Mesothelial cell of epicardium (in vitro differentiated cells): ENCODE results near the gene CREG2. TPM values are rescaled to one million over a fixed set of nuclear protein-coding genes. Genes with fewer than 3 reads are reported as not detected.

ENCODE experiments used
- DNase-seq, 2 experiments: peaks; one replicate each; pipeline ENCODE4 v3.0.0; 2021; ENCODE audit warnings: low spot score in 2 of 2; ENCODE audit not compliant: unreplicated experiment in 2 of 2
- H3K27ac Mint-ChIP-seq: 2 replicates; pipeline ENCODE4 v1.8.0; 2021; ENCODE audit warnings: mixed read lengths
- H3K27me3 Mint-ChIP-seq: 2 replicates; pipeline ENCODE4 v1.8.0; 2021; ENCODE audit warnings: low read depth, mixed read lengths
- H3K36me3 Mint-ChIP-seq: 2 replicates; pipeline ENCODE4 v1.8.0; 2021; ENCODE audit warnings: mixed read lengths
- H3K4me1 Mint-ChIP-seq: 2 replicates; pipeline ENCODE4 v1.8.0; 2021; ENCODE audit warnings: mixed read lengths
- H3K4me3 Mint-ChIP-seq: 2 replicates; pipeline ENCODE4 v1.8.0; 2021; ENCODE audit warnings: mild to moderate bottlenecking, moderate library complexity, mixed read lengths
- H3K9me3 Mint-ChIP-seq: 2 replicates; pipeline ENCODE4 v1.8.0; 2021; ENCODE audit warnings: mixed read lengths
- CTCF ChIP-seq: fragments of 200-600 bp; sonication (generic); IDR thresholded peaks from one replicate; pipeline ENCODE4 v1.5.0; 2021; ENCODE audit warnings: antibody characterized with exemption; ENCODE audit not compliant: unreplicated experiment
- total RNA-seq: library from RNA; stranded (reverse); gene quantifications from 3 replicates; pipeline ENCODE4 v1.2.1, GENCODE V29; 2021

CREG2 gene
- total RNA-seq, 1 donor from 2014 or later, result 0.42 TPM

DNA sequence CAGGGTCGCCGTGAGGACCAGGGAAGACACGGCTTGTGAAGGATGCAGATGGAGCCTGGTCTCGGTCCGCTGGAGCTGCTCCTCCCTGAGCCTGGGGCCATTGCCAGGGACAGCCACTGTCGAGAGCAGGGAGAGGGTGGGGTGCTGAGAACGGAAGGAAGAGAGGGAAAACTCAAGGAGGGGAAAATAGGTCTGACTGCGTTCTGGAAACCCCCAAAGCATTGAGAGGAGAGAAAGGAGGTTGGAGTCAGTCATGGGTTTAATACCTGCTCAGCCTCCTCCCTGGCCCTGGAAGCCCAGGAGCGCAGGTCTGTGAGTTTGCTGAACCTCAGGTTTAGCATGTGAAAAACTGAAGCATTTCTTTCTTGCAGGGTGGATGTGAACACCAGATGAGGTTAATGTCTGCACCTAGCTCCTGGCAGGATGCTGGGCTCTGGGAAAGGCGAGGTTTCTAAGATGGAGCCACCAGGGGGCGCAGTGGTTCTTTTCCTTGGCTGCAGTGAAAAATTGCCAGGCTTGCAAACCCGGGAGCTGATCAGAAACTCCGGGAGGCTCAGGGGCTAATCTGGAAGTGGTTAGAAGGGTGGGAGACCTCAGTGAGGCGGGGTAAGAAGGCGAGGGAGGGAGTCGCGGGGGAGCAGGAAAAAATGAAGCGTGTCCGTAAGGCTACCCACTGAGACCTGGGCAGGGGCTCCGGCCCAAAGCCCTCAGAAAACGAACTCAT lies 45.2 kb downstream of the CREG2 start:
- peak; percentile 57 to 88 for DNase-seq
- peak; percentile 87 for TF ChIP-seq CTCF
- H3K36me3 Mint-ChIP-seq, result no peaks in the 10 kb centered on the region
- H3K27me3 Mint-ChIP-seq, result no peaks in the 10 kb centered on the region
- no peak overlapping the region for H3K4me3 Mint-ChIP-seq
- peaks cover 38% of the 10 kb centered on the region for H3K4me1 Mint-ChIP-seq
- H3K27ac Mint-ChIP-seq, result no peak overlapping the region
- no peaks in the 10 kb centered on the region for H3K9me3 Mint-ChIP-seq

DNA sequence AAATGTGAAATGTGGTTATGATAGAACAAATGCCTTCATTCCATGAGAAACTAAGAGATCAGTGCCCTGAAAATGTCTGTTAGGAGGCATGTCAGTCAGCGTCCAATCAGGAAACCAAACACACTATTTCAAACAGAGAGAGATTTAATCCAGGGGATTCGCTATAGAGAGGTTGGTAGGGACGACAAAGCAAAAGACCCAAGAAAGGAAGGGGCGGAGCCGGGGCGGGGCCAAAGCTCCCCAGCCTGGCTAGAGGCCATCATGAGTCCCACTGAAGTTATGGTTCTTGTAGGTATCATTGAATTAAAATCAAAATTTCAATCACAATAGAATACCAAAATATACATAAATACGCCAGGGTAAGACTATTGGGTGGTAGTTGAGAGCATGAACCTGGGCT lies 45.9 kb downstream of the CREG2 start:
- DNase-seq, result no peak

GRCh38 chr2:101340141-101340551 lies 47.2 kb downstream of the CREG2 start:
- no peak for TF ChIP-seq CTCF

More for the DNA sequence above, 45.9 kb downstream of the CREG2 start:
- Mint-ChIP-seq H3K36me3 (no peaks in the 10 kb centered on the region), H3K4me3 (no peak overlapping the region), H3K4me1 (peaks cover 38% of the 10 kb centered on the region), H3K27ac (no peak overlapping the region), H3K9me3 (no peaks in the 10 kb centered on the region), H3K27me3 (no peaks in the 10 kb centered on the region)
- TF ChIP-seq CTCF, result no peak

DNA sequence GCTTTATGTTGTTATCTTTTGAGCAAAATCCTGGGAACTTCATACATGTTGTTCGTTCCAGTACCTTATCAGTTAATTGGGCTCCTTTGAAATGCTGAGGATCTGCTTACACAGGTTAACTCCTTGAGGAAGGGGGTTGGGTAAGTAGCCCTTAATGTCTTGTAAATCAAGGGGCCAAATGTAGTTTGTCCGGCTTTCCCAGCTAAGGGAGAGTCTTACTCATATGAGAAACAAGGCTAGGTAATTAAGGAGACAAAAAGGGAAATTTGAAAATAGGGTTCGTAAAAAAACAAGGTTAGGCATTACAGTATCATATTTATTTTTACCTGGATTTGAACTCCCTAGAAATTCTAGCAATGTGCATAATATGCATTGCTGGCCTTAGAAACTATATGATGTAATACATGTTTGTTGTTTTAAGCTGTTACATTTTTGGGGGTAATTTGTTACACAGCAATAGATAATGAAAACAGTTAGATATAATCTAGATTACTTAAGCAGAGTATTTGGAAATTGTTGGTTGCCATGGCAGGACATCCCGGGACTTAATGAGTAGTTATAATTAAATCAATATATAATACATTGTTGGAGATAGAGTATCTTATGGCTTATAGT lies 47.9 kb downstream of the CREG2 start:
- no peak for DNase-seq
- Mint-ChIP-seq H3K27ac (peak overlapping the region; percentile 77), H3K4me3 (peak overlapping the region; percentile 21), H3K27me3 (no peaks in the 10 kb centered on the region), H3K9me3 (no peaks in the 10 kb centered on the region), H3K4me1 (peaks cover 38% of the 10 kb centered on the region), H3K36me3 (no peaks in the 10 kb centered on the region)
- no peak for TF ChIP-seq CTCF

More at GRCh38 chr2:101340141-101340551, 47.2 kb downstream of the CREG2 start:
- Mint-ChIP-seq H3K4me3 (no peak overlapping the region), H3K4me1 (peaks cover 38% of the 10 kb centered on the region), H3K27ac (peak overlapping the region; percentile 77), H3K36me3 (no peaks in the 10 kb centered on the region), H3K27me3 (no peaks in the 10 kb centered on the region), H3K9me3 (no peaks in the 10 kb centered on the region)
- no peak for DNase-seq

DNA sequence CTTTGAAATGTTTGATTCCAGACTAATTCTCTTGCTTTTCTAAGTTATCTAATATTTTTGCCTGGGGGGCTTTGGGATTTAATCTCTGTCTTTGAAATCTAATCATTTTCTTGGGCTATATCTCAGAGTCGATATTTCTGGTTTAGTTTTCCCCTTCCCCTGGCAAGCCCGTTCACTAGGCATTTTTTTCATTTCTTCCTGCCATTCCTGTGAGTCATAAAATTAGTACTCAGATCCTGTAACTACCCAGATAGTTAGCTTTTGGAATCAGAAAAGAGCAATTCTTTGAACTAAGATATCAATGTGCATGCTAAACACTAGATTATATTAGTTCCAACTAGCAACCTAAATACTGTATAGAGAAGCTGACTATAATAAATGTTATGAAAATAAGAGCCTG lies 49.4 kb downstream of the CREG2 start:
- no peak for DNase-seq
- H3K4me3 Mint-ChIP-seq, result no peak overlapping the region
- no peaks in the 10 kb centered on the region for H3K27me3 Mint-ChIP-seq
- H3K4me1 Mint-ChIP-seq, result peaks cover 38% of the 10 kb centered on the region
- H3K9me3 Mint-ChIP-seq, result no peaks in the 10 kb centered on the region
- no peak for TF ChIP-seq CTCF
- H3K27ac Mint-ChIP-seq, result peak overlapping the region; percentile 77
- H3K36me3 Mint-ChIP-seq, result no peaks in the 10 kb centered on the region
